Lung (tissue), 12 donors: Measurements from ENCODE around the gene METTL26. TPM values are rescaled to one million over a fixed set of nuclear protein-coding genes. Genes with fewer than 3 reads are reported as not detected.

Experiments
- ATAC-seq: fragments of 200-7000 bp; cut with Tn5 transposase; one replicate; pipeline ENCODE4 v1.9.1; 2020; ENCODE audit warnings: moderate number of reproducible peaks; ENCODE audit not compliant: insufficient read depth, low FRiP score
- DNase-seq, 3 donors: peaks; one replicate each; pipeline ENCODE4 v3.0.0-alpha.2; 2013 to 2017
- H3K27ac ChIP-seq, 2 donors: one replicate each; pipeline ENCODE4 v1.5.1; 2013; ENCODE audit warnings: mild to moderate bottlenecking in 2 of 2, moderate library complexity in 2 of 2, control low read depth in 1 of 2, inconsistent platforms in 1 of 2, low read depth in 1 of 2, low read length in 1 of 2
- H3K27me3 ChIP-seq, 3 donors: one replicate each; pipeline ENCODE4 v1.5.1; 2013; ENCODE audit warnings: low read length in 2 of 3; ENCODE audit not compliant: control insufficient read depth in 3 of 3, insufficient read depth in 3 of 3
- H3K36me3 ChIP-seq, 4 donors: one replicate each; pipeline ENCODE4 v1.5.1; 2013; ENCODE audit warnings: low read length in 4 of 4, mild to moderate bottlenecking in 1 of 4, moderate library complexity in 1 of 4; ENCODE audit not compliant: control insufficient read depth in 4 of 4, insufficient read depth in 4 of 4
- H3K4me1 ChIP-seq, 5 donors: one replicate each; pipeline ENCODE4 v1.5.1; 2013; ENCODE audit warnings: low read length in 5 of 5, mild to moderate bottlenecking in 2 of 5, moderate library complexity in 1 of 5; ENCODE audit not compliant: control insufficient read depth in 5 of 5, insufficient read depth in 5 of 5
- H3K4me3 ChIP-seq: one replicate; pipeline ENCODE4 v1.5.1; 2013; ENCODE audit warnings: mild to moderate bottlenecking, control low read depth, moderate library complexity
- H3K9ac ChIP-seq, 2 donors: one replicate each; pipeline ENCODE4 v1.5.1; 2013; ENCODE audit warnings: low read length in 2 of 2, control low read depth in 1 of 2; ENCODE audit not compliant: insufficient read depth in 1 of 2
- H3K9me3 ChIP-seq, 4 donors: one replicate each; pipeline ENCODE4 v1.5.1; 2013; ENCODE audit warnings: low read length in 3 of 4, mild to moderate bottlenecking in 1 of 4, moderate library complexity in 1 of 4; ENCODE audit not compliant: control insufficient read depth in 4 of 4, insufficient read depth in 3 of 4
- whole genome bisulfite sequencing, 2 donors: extraction: QIAGEN DNeasy Blood & Tissue Kit; methylation state at CpG; one replicate each; pipeline ENCODE4 v1.1.7; 2013; 5-methylcytosine and 5-hydroxymethylcytosine counted together
- polyA plus RNA-seq, 2 donors: library from polyadenylated mRNA; stranded (reverse); fragments of 200-250 nt; gene quantifications; one replicate each; pipeline ENCODE4 v1.2.1, GENCODE V29; 2013
- total RNA-seq, 2 donors: library from RNA; depleted of rRNA in 1 of 2; stranded (reverse); fragments of >200 nt in 1 of 2; gene quantifications; one replicate each; pipeline ENCODE4 v1.2.1, GENCODE V29; 2014 to 2021
- TF ChIP-seq, protein P1 (sequence below): IDR thresholded peaks from 2 replicates; pipeline ENCODE4 v1.5.1; 2012; ENCODE audit warnings: mild to moderate bottlenecking; ENCODE audit errors: control extremely low read depth, extremely low read depth
- donor health status: control.
- donor health status: control.
- donor health status: Bipolar disorder and iron deficiency.
- donor health status: healthy.
- donor health status: DM: yes; HTN: yes; CAD: no.

METTL26 gene
- total and polyA plus RNA-seq, 4 donors = 36.1 to 200 (median 114) TPM

DNA sequence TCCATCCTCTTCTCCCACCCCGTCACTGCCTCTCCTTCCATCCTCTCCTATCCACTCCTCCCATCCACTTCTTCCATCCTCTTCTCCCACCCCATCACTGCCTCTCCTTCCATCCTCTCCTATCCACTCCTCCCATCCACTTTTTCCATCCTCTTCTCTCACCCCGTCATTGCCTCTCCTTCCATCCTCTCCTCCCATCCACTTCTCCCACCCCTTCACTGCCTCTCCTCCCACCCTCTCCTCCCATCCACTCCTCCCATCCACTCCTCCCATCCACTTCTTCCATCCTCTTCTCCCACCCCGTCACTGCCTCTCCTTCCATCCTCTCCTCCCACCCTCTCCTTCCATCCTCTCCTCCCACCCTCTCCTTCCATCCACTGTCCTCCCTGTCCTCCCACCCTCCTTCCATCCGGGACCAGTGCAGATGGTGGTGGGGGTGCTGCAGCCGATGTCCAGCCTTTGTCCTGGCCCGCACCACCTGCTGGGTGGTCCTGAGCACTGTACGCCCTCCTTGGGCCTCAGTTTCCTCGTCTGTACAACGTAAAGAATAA, 4.2 kb downstream of the METTL26 start:
- no peaks in the 10 kb centered on the region for H3K9me3 ChIP-seq
- peaks cover 0 to 41% (median 2%) of the 10 kb centered on the region in 4 donors for H3K36me3 ChIP-seq
- no peak overlapping the region for H3K4me3 ChIP-seq
- DNase-seq (no peak), ATAC-seq (no peak)
- H3K4me1 ChIP-seq = peaks cover 0 to 34% (median 14%) of the 10 kb centered on the region in 5 donors
- no peak overlapping the region for H3K9ac ChIP-seq
- no peak overlapping the region for H3K27ac ChIP-seq
- TF ChIP-seq, protein P1, sequence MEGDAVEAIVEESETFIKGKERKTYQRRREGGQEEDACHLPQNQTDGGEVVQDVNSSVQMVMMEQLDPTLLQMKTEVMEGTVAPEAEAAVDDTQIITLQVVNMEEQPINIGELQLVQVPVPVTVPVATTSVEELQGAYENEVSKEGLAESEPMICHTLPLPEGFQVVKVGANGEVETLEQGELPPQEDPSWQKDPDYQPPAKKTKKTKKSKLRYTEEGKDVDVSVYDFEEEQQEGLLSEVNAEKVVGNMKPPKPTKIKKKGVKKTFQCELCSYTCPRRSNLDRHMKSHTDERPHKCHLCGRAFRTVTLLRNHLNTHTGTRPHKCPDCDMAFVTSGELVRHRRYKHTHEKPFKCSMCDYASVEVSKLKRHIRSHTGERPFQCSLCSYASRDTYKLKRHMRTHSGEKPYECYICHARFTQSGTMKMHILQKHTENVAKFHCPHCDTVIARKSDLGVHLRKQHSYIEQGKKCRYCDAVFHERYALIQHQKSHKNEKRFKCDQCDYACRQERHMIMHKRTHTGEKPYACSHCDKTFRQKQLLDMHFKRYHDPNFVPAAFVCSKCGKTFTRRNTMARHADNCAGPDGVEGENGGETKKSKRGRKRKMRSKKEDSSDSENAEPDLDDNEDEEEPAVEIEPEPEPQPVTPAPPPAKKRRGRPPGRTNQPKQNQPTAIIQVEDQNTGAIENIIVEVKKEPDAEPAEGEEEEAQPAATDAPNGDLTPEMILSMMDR = no peak
- H3K27me3 ChIP-seq = no peaks in the 10 kb centered on the region
- WGBS, 2 donors = 64 to 83% methylated on average over 9 of the region's 9 CpGs

DNA sequence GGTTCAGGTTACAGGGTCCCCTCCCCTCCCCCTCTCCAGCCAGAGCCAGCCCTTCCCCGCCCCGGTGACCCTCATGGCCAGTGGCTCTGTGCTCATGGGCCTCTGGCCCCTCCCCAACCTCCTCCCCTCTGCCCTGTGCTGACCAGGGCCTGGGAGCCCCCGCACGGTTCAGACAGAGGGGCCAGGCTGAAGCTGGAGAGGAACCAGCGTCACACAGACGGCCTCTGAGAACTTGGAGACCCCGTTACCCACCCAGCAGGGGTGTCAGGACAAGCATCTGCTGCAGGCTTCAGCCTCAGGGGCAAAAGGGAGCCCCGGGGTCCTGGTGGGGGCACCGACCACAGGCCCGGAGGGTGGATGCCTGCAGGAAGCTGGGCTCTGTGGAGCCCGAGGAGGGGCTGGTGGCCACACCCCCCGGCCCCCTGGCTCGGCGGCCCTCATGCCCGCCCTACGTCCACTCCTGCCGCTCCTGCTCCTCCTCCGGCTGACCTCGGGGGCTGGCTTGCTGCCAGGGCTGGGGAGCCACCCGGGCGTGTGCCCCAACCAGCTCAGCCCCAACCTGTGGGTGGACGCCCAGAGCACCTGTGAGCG, 5.2 kb downstream of the METTL26 start, which contains the start of gene WFIKKN1:
Gene WFIKKN1 (plus strand): TSS at position 171 of the 591 bp plus-strand sequence. CDS start 269 bp downstream, at position 440.
- no peak within 1 kb of the TSS for H3K4me3 ChIP-seq
- no peaks in the 10 kb centered on the region for H3K9me3 ChIP-seq
- peaks cover 0 to 31% (median 14%) of the 10 kb centered on the region in 5 donors for H3K4me1 ChIP-seq
- WGBS, 2 donors = 6 to 7% methylated on average over 16 to 23 of the region's 23 CpGs
- H3K9ac ChIP-seq = no peak within 1 kb of the TSS
- no peaks in the 10 kb centered on the region for H3K27me3 ChIP-seq
- peaks cover 0 to 46% (median 3%) of the 10 kb centered on the region in 4 donors for H3K36me3 ChIP-seq
- no peak for ATAC-seq
- peak within 1 kb of the TSS in 1 of 2 donors; percentile 21 for H3K27ac ChIP-seq
- DNase-seq = peak in 2 of 3 donors; percentile 32 to 54
- TF ChIP-seq, protein P1 = no peak

DNA sequence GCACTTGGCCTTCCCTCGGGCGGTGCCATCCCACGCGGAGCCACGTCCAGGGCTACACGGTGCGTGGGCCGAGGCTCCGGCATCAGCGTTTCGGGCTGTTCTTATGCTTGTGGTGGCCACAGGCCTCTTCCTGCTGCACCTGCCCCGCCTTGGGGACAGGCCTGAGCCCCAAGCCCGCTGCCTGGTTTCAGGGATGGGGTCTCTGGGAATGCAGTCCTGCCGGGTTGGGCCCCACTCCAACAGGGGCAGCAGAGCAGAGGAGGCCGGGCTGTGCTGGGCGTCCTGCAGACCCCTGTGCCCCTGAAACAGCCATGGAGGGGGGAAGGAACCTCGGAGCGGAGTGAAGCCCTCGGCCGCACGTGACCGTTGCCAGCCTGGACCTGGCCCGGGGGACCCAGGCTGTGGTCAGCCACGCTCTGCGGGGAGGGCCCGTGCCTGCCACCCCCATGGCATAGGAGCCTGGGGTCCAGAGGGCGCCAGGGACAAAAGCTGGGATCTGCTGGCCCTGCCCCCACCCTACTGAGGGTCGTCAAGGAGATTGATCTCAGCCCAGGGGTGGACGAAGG, 5.8 kb downstream of the METTL26 start:
- DNase-seq (no peak), ATAC-seq (no peak)
- no peaks in the 10 kb centered on the region for H3K27me3 ChIP-seq
- H3K9me3 ChIP-seq = no peaks in the 10 kb centered on the region
- H3K4me3 ChIP-seq = no peak overlapping the region
- 50% methylated on average over 28 to 29 of the region's 29 CpGs for WGBS, 2 donors
- no peak overlapping the region for H3K9ac ChIP-seq
- H3K4me1 ChIP-seq = peaks cover 0 to 26% (median 14%) of the 10 kb centered on the region in 5 donors
- H3K27ac ChIP-seq = peak overlapping the region in 1 of 2 donors; percentile 21
- TF ChIP-seq, protein P1 = no peak
- H3K36me3 ChIP-seq = peaks cover 0 to 52% (median 5%) of the 10 kb centered on the region in 4 donors
